K562 (cell line): Measurements from ENCODE around the gene TDRD12. TPM values are rescaled to one million over a fixed set of nuclear protein-coding genes. Genes with fewer than 3 reads are reported as not detected.

Source experiments
- ATAC-seq: fragments of 200-7000 bp; cut with Tn5 transposase; 3 replicates; pipeline ENCODE4 v1.9.1; 2020; ENCODE audit warnings: moderate library complexity
- BruUV-seq: library from RNA; stranded (reverse); fragments of 400-500 nt; replicated peaks from 2 replicates; lab custom pipeline; 2021; lab: Mats Ljungman, UMichigan
- CTCF ChIA-PET: fragments of 300-600 bp; formaldehyde crosslinking; extraction: SDS; loops from one replicate; lab custom pipeline; 2021; ENCODE audit warnings: low intra/inter-chr PET ratio; lab: Yijun Ruan, JAX
- POLR2A ChIA-PET: fragments of 300-600, 350-650 bp; sonication (Branson Sonifier 250); formaldehyde crosslinking; extraction: SDS; loops from one replicate; lab custom pipeline; 2021; ENCODE audit warnings: antibody characterized with exemption, inconsistent platforms; lab: Yijun Ruan, JAX
- DNase-seq, 4 experiments: peaks; one replicate each; pipeline versions ENCODE4 v3.0.0 to v3.0.0-alpha.2; 2011 to 2018; ENCODE audit warnings: low spot score in 3 of 4, mixed read lengths in 3 of 4; ENCODE audit errors: extremely low read depth in 1 of 4
- FAIRE-seq: peaks from 2 replicates; lab custom pipeline; 2011; peaks lifted over from hg19 to GRCh38; lab: Jason Lieb, UNC
- H2AFZ ChIP-seq: 2 replicates; pipeline ENCODE4 v1.6.0; 2011; ENCODE audit warnings: low read depth, low read length, control low read depth, inconsistent platforms
- H3K27ac ChIP-seq: fragments of 200-600 bp; 3 replicates; pipeline ENCODE4 v1.8.0; 2011; ENCODE audit warnings: low read depth, mild to moderate bottlenecking, control low read depth, inconsistent platforms, low read length, moderate library complexity, mixed read lengths; ENCODE audit errors: extremely low read depth
- H3K27me3 ChIP-seq, 2 experiments: fragments of 300-600 bp in 1 of 2; 2 replicates in 1 of 2; 3 replicates in 1 of 2; pipeline versions ENCODE4 v1.6.0 to v1.8.0; 2011; ENCODE audit warnings: inconsistent platforms in 2 of 2, low read length in 2 of 2, mild to moderate bottlenecking in 1 of 2, mixed read lengths in 1 of 2, moderate library complexity in 1 of 2; ENCODE audit not compliant: control insufficient read depth in 2 of 2, insufficient read depth in 2 of 2
- H3K36me3 ChIP-seq: fragments of 300-600 bp; 3 replicates; pipeline ENCODE4 v1.8.0; 2011; ENCODE audit warnings: mild to moderate bottlenecking, low read length, inconsistent platforms; ENCODE audit not compliant: control insufficient read depth, insufficient read depth
- H3K4me1 ChIP-seq, 2 experiments: fragments of 200-600 bp in 1 of 2; replicated peaks in 1 of 2; 2 replicates in 1 of 2; 3 replicates in 1 of 2; pipeline versions ENCODE4 v1.5.1 to v1.8.0; 2011; ENCODE audit warnings: inconsistent platforms in 2 of 2, low read length in 2 of 2, mild to moderate bottlenecking in 1 of 2, mixed read lengths in 1 of 2, moderate library complexity in 1 of 2; ENCODE audit not compliant: control insufficient read depth in 2 of 2, insufficient read depth in 2 of 2
- H3K4me2 ChIP-seq: 2 replicates; pipeline ENCODE4 v1.6.1; 2011; ENCODE audit warnings: low read length, control low read depth, inconsistent platforms, mixed read lengths; ENCODE audit not compliant: insufficient read depth
- H3K4me3 ChIP-seq: fragments of 200-600 bp; sonication (generic), shearing (Covaris generic); 2 replicates; pipeline ENCODE4 v1.5.1; 2016; ENCODE audit warnings: control low read depth, inconsistent platforms
- H3K79me2 ChIP-seq: fragments of 200-600 bp; 3 replicates; pipeline ENCODE4 v1.8.0; 2011; ENCODE audit warnings: low read length, inconsistent platforms; ENCODE audit not compliant: control insufficient read depth, insufficient read depth
- H3K9ac ChIP-seq, 2 experiments: 2 replicates each; pipeline versions ENCODE4 v1.6.0 to v1.6.1; 2011; ENCODE audit warnings: low read depth in 2 of 2, low read length in 2 of 2, control low read depth in 1 of 2, inconsistent platforms in 1 of 2, mild to moderate bottlenecking in 1 of 2, mixed read lengths in 1 of 2; ENCODE audit not compliant: insufficient read depth in 1 of 2
- H3K9me1 ChIP-seq: one replicate; pipeline ENCODE4 v1.6.0; 2011; ENCODE audit warnings: inconsistent platforms, mild to moderate bottlenecking, low read length, moderate library complexity; ENCODE audit not compliant: control insufficient read depth, insufficient read depth
- H3K9me3 ChIP-seq: replicated peaks from 2 replicates; pipeline ENCODE4 v1.5.1; 2011; ENCODE audit warnings: low read depth, low read length, inconsistent platforms; ENCODE audit not compliant: control insufficient read depth, insufficient read depth
- H4K20me1 ChIP-seq: replicated peaks from 2 replicates; pipeline ENCODE4 v1.6.1; 2011; ENCODE audit warnings: low read length, inconsistent platforms, mixed read lengths; ENCODE audit not compliant: control insufficient read depth, insufficient read depth
- DIDO1 ChIP-seq: fragments of 450-650 bp; IDR thresholded peaks from 2 replicates; pipeline ENCODE4 v1.6.1; 2016; ENCODE audit warnings: low read depth, missing biosample characterization, missing genetic modification characterization
- FOSL1 ChIP-seq: fragments of 200-800 bp; sonication (Bioruptor generic); conservative IDR thresholded peaks from 2 replicates; pipeline ENCODE4 v1.6.1; 2016; ENCODE audit warnings: missing genetic modification characterization, missing compliant biosample characterization
- HCFC1 ChIP-seq: IDR thresholded peaks from 2 replicates; pipeline ENCODE4 v1.6.1; 2012; ENCODE audit warnings: low read depth, low read length, improper control_type of control experiment
- HDAC2 ChIP-seq: fragments of 450-650 bp; IDR thresholded peaks from 2 replicates; pipeline ENCODE4 v1.6.1; 2016; ENCODE audit warnings: mild to moderate bottlenecking
- RAD51 ChIP-seq: fragments of 450-650 bp; IDR thresholded peaks from 2 replicates; pipeline ENCODE4 v1.7.1; 2016; ENCODE audit warnings: low read depth, mild to moderate bottlenecking, borderline replicate concordance
- RFX7 ChIP-seq: fragments of 250-450 bp; sonication (Bioruptor Pico); IDR thresholded peaks from 2 replicates; pipeline ENCODE4 v1.5.1; 2021; ENCODE audit warnings: mild to moderate bottlenecking
- TEAD1 ChIP-seq, 2 experiments: fragments of 450-650 bp in 1 of 2; sonication (generic) in 1 of 2; formaldehyde crosslinking; IDR thresholded peaks; 2 replicates each; pipeline versions ENCODE4 v1.4.0 to v1.8.0; 2020 to 2022; ENCODE audit warnings: mild to moderate bottlenecking in 2 of 2, missing genetic modification reagents in 1 of 2
- TFE3 ChIP-seq: fragments of 450-650 bp; formaldehyde crosslinking; IDR thresholded peaks from 2 replicates; pipeline ENCODE4 v1.4.0; 2020; ENCODE audit warnings: mild to moderate bottlenecking, mixed read lengths
- ZC3H4 ChIP-seq: sonication (generic); formaldehyde crosslinking; IDR thresholded peaks from 2 replicates; pipeline ENCODE4 v1.9.0; 2021; ENCODE audit warnings: missing genetic modification reagents, borderline replicate concordance
- ZNF133 ChIP-seq: fragments of 250-450 bp; sonication (Bioruptor Pico); IDR thresholded peaks from 2 replicates; pipeline ENCODE4 v1.4.0; 2020; ENCODE audit warnings: mild to moderate bottlenecking
- ZNF175 ChIP-seq: fragments of 200-800 bp; sonication (Bioruptor generic); IDR thresholded peaks from 2 replicates; pipeline ENCODE4 v1.6.1; 2016; ENCODE audit warnings: low read depth, mild to moderate bottlenecking, missing genetic modification characterization, missing compliant biosample characterization
- ZNF24 ChIP-seq: fragments of 450-650 bp; IDR thresholded peaks from 2 replicates; pipeline ENCODE4 v1.6.1; 2016
- ZNF507 ChIP-seq: conservative IDR thresholded peaks from 2 replicates; pipeline ENCODE4 v1.6.1; 2017; ENCODE audit warnings: missing genetic modification characterization, missing compliant biosample characterization
- WGBS: fragments of 100-300 bp; shearing (Covaris generic); methylation state at CpG from one replicate; pipeline ENCODE4 v1.1.6; 2016; ENCODE audit warnings: low coverage, mixed read lengths; ENCODE audit not compliant: insufficient coverage; ENCODE audit errors: missing lambda C conversion rate; 5-methylcytosine and 5-hydroxymethylcytosine counted together
- in situ Hi-C: fragments of 300-500 bp; cut with MboI; formaldehyde crosslinking; loops from 4 replicates; pipeline ENCODE4 v1.15.0; 2018; ENCODE audit warnings: inconsistent platforms, mixed read lengths
- intact Hi-C: fragments of 100-400 bp; cut with micrococcal nuclease; formaldehyde crosslinking; loops from 2 replicates; pipeline ENCODE4 v1.14.2; 2022
- polyA plus RNA-seq, 8 experiments: library from polyadenylated mRNA; depleted of rRNA in 4 of 8; stranded (reverse) in 5 of 8; unstranded in 3 of 8; fragments of >200 nt; fragmentation: Nextera tagmentation in 2 of 8; fragmentation: Illumina TruSeq in 1 of 8; extraction: Ambion mirVana in 2 of 8; extraction: Trizol in 1 of 8; gene quantifications; 2 replicates each; pipeline versions ENCODE4 v1.2.1 to v1.2.3, GENCODE V29; 2011 to 2014; ENCODE audit warnings: inconsistent platforms in 1 of 8, missing spikeins in 1 of 8
- total RNA-seq, 7 experiments: library from RNA; depleted of rRNA in 6 of 7; stranded (reverse); fragments of >200 nt in 6 of 7; fragmentation: Illumina TruSeq in 2 of 7; extraction: Trizol in 2 of 7; gene quantifications; 2 replicates each; pipeline versions ENCODE4 v1.2.1 to v1.2.3, GENCODE V29; 2011 to 2021; ENCODE audit warnings: low replicate concordance in 1 of 7
- TF ChIP-seq, protein P1 (sequence below): fragments of 250-450 bp; sonication (Bioruptor Pico); IDR thresholded peaks from 2 replicates; pipeline ENCODE4 v1.6.1; 2021; ENCODE audit warnings: mild to moderate bottlenecking

The TDRD12 gene
- total and polyA plus RNA-seq, 9 of the 15 experiments (the other 6 are each of a cell fraction or from before 2014, with no cell fraction given) = 0.03 TPM; not detected in 8

GRCh38 chr19:32771596-32771995 is 52.0 kb downstream of the TDRD12 start:
- BruUV-seq = no TSS peak
- Histone ChIP-seq H3K27ac (no peak overlapping the region), H3K4me3 (no peak overlapping the region), H3K4me1 (no peaks in the 10 kb centered on the region), H4K20me1 (no peaks in the 10 kb centered on the region), H3K9ac (no peak overlapping the region)
- WGBS = 3% methylated on average over 5 of the region's 5 CpGs
- CTCF ChIA-PET = no interaction called here
- TF ChIP-seq TFE3 (CRISPR knock-in tag) = peak; percentile 56
- TF ChIP-seq RFX7 (CRISPR knock-in tag) = no peak
- peak; percentile 25; the same call in 1 of the 2 replicates for TF ChIP-seq RAD51
- TF ChIP-seq, all 486 proteins: peak for 2
- no peaks in the 10 kb centered on the region for H3K36me3 ChIP-seq
- H3K27me3 ChIP-seq = peaks cover 13 to 21% of the 10 kb centered on the region in 2 experiments; a peak in 3 of 5 replicates
- no peaks in the 10 kb centered on the region for H3K9me1 ChIP-seq
- intact Hi-C loops (no loop called here), in situ Hi-C loops (no loop called here)
- FAIRE-seq (no peak), ATAC-seq (no peak), DNase-seq (no peak)
- no peak overlapping the region for H3K4me2 ChIP-seq
- POLR2A ChIA-PET = no interaction called here
- no peaks in the 10 kb centered on the region; the same call in 1 of the 2 replicates for H3K9me3 ChIP-seq
- H3K79me2 ChIP-seq = no peaks in the 10 kb centered on the region
- H2AFZ ChIP-seq = no peak overlapping the region

DNA sequence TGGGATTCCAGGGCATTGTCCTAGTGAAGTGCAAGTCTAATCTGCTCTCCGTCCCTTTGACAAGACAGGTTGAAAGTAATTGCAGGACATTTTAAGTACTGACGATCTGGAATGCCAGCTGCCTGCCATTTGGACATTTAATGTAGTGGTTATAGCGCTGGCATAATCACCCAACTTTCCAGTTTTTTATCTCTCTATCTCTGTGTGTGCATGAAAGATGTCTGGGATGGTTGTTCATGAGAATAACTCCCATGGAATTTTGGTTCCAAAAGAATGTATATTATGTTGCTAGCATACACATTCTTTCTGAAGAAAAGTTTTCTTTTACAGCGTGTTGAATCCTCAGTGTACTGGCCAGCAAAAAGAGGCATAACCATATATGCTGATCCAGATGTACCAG is 53.6 kb downstream of the TDRD12 start:
- in situ Hi-C loops = no loop called here
- intact Hi-C loops = no loop called here
- Histone ChIP-seq H3K27ac (no peak overlapping the region), H4K20me1 (no peaks in the 10 kb centered on the region), H3K36me3 (no peaks in the 10 kb centered on the region), H3K4me1 (no peaks in the 10 kb centered on the region), H3K9ac (no peak overlapping the region), H3K27me3 (peaks cover 8 to 24% of the 10 kb centered on the region in 2 experiments; a peak in 3 of 5 replicates), H3K9me1 (no peaks in the 10 kb centered on the region), H3K9me3 (no peaks in the 10 kb centered on the region; the same call in 1 of the 2 replicates), H3K4me3 (no peak overlapping the region), H2AFZ (no peak overlapping the region), H3K4me2 (no peak overlapping the region), H3K79me2 (no peaks in the 10 kb centered on the region)
- DNase-seq = no peak
- TF ChIP-seq ZNF24 (no peak), ZNF507 (no peak), ZNF175 (CRISPR knock-in tag) (no peak), HCFC1 (no peak), ZNF133 (CRISPR knock-in tag) (no peak), TEAD1 (CRISPR knock-in tag; IDR thresholded peaks at IDR 0.05) (no peak), HDAC2 (no peak), DIDO1 (tag) (no peak), FOSL1 (tag) (no peak), ZC3H4 (CRISPR knock-in tag) (no peak)
- TF ChIP-seq, protein P1, sequence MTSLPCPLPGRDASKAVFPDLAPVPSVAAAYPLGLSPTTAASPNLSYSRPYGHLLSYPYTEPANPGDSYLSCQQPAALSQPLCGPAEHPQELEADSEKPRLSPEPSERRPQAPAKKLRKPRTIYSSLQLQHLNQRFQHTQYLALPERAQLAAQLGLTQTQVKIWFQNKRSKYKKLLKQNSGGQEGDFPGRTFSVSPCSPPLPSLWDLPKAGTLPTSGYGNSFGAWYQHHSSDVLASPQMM (CRISPR knock-in tag) = no peak
- ChIA-PET CTCF (no interaction called here), POLR2A (interaction anchor here (0.6 to 1.2 kb wide), 4 partner anchors 19 to 149 kb away, joined by 3 to 4 read pairs (median 4); no protein-coding TSS in a partner anchor)
- no peak for ATAC-seq
- FAIRE-seq = no peak
- no TSS peak for BruUV-seq
- 3% methylated on average over 4 of the region's 4 CpGs for WGBS
